HG03066 (cell line): Measurements from ENCODE around the gene VGLL4.

Experiments
- ATAC-seq: cut with Tn5 transposase; IDR thresholded peaks from one replicate; pipeline ENCODE4 v1.9.1; 2021; ENCODE audit warnings: low read depth; ENCODE audit not compliant: unreplicated experiment

VGLL4 gene

DNA sequence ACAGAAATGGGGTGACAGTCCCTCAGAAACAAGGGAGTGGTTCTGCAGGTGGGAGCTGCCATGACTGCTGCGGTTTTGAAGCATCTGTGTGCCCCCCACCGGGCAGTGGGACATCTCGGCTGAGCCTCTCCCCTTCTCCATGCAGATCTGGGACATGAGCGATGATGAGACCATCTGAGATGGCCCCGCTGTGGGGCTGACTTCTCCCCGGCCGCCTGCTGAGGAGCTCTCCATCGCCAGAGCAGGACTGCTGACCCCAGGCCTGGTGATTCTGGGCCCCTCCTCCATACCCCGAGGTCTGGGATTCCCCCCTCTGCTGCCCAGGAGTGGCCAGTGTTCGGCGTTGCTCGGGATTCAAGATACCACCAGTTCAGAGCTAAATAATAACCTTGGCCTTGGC, 89.0 kb downstream of the VGLL4 start:
- no peak for ATAC-seq

DNA sequence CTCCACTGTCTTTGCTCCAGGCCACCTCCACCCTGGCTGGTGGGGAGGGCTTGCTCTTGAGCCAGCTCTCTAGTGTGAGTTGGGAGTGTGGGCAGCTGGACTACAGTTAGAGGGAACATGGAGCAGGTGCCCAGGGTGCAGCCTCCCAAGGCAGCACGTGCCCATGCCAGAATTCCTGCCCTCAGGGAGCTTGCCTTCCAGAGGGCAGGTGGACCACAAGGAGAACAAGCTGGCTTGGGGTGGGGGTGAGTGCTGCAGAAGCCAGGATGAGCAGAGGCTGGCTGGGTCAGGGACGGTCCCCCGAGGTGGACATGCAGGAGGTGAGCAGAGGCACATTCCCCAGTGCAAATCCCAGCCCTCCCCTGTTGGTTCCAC, 89.5 kb downstream of the VGLL4 start:
- no peak for ATAC-seq

DNA sequence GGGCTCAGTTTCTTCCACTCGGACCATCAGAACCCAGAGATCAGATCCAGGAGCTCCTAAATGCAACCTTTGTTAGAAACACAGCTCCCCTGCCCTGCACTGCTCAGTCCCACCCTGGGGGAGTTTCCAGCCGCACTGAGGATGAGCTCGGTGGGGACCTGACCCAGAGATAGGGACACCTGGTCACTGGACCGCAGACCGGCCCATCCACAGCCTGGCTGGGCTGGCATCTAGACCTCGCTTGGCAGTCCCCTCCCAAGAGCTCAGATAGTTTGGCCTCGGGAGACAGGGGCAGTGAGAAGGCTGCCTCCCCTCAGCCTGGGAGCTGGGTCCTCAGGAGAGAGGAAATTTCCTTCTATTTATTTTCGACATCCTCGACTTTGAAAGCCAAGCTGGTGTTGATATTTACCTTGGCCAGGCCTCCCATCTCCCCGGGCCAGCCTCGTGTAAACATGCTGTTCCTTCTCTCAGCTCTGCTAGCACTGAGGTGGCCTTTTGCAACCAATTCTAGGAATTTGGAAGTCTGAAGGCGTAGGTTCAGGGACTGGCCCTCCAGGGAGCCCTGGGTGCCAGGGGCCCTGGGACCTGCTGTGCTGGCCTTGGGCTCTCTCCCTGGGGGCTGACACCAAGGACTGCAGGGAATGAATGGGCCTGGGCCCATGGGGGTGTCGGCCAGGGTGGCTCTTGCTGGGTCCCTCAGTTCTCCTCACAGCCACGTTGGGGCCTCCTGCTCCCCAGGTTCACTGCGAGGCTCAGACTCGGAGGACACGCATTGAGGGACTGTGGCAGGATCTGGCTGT, 90.1 kb downstream of the VGLL4 start:
- ATAC-seq, result no peak

DNA sequence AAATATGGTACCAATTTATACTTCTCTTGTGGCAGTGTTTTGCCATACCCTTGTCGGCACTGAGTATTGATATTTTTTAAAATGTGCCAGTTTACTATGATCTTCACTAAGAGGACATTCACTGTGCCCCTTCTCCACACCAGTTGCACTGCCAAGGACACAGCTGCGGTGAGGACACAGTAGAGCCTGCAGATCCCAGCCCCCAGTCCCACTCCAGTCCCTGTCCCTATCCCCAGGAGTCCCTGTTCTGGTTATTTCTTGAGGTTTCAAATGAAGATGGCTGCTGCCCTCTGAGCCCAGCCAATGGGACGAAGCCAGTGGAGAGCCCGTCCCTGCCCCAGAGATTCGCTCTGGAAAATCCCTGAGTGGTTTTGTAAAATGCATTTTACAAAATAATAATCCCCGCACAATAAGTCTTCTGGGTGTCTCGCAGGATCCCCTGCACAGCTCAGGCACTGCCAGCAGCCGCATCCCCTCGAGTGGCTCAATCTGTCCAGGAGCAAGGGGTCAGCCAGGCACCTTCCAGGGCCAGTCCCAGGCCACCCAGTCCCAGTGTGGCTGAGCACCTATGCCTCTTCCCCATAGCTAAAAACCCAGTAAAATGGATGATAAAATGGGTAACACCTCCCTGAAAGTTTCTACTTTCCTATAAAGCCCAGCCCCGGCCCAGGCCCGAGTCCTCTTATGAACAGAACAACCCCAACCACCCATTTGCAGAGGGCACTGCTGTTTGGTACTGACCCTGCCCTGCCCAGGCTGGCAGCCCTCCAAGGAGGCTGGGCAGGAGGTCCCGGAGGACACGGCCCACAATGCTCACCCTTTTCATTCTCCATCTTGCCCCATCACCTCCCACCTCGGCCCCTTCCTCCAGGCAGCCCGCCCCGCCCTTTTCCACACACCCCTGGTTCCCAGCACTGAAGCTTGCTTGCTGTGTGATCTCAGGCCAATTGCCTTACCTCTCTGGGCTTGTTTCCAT, 91.1 kb downstream of the VGLL4 start:
- no peak for ATAC-seq

DNA sequence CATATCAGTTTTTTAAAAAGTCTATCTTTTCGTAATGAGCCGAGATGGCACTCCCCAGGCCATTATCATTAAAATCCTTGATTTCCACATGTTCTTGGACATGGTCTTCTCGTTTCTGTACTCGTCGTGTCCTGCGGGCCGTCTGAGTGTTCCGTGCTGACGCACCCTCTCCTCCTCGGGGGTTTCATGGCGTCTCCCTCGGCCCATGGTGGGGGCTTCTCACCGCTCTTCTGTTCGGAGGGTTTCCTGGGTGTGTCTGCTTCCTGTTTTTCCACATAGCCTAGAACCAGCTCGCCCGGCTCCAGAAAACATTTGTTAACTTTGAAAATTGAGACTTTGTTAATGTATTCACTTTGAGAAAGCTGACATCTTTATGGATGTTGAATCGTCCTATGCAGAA, 92.7 kb downstream of the VGLL4 start:
- ATAC-seq, result no peak

DNA sequence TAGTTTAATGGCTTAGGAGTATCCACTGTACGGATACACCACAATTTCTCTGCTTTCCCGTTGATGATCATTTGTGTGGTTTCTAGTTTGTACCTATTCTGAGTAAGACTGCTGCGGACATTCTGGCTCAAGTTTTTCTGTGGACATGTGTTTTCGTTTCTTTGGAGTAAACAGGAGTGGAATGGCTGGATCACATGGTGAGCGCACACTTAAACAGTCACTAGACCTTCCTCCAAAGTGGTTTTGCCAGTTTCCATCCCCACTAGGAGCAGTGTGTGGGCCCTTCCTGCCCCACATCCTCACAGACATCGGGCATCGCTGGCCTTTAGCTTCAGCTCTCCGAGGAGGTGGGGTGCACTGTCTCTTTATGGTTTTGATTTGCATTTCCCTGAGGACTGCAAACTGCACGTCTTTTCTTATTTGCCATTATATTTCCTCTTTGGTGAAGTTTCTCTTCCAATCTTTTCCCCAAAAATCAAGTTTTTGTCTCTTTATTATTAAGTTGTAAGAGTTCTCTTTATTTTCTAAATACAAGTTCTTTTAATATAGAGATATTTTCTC, 94.1 kb downstream of the VGLL4 start:
- no peak for ATAC-seq

DNA sequence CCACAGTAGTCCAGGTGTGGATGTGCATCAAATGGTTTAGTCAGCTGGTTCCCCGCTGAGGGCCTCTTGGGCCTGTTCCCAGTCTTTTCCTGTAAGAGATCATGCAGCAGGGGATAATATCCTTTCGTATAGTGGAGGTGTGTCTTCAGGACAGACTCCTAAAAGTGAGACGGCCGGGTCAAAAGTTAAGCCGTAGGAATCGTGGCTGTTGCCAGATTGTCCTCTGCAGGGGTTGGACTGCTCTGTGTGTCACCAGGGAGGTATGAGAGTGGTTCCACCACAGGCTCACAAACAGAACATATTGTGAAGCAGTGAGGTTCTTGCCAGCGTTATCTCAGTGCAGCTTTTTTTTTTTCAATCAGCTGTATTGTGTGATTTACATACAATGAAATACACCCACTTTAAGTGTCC, 95.0 kb downstream of the VGLL4 start:
- no peak for ATAC-seq

DNA sequence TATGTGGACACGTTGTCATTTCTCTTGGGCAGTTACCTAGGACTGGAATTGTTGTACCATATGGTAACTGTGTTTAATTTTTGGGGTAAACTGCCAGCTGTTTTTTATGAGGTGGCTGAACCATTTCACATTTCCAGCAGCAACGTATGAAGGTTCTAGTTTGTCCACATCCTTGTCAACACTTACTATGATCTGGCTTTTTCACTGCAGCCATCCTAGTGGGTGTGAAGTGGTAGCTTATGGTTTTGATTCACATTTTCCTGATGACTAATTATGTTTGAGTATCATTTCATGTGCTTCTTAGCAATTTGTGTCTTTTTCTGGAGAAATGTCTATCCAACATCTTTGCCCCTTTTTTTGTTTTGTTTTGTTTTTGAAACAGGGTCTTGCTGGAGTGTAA, 96.2 kb downstream of the VGLL4 start:
- ATAC-seq, result no peak

DNA sequence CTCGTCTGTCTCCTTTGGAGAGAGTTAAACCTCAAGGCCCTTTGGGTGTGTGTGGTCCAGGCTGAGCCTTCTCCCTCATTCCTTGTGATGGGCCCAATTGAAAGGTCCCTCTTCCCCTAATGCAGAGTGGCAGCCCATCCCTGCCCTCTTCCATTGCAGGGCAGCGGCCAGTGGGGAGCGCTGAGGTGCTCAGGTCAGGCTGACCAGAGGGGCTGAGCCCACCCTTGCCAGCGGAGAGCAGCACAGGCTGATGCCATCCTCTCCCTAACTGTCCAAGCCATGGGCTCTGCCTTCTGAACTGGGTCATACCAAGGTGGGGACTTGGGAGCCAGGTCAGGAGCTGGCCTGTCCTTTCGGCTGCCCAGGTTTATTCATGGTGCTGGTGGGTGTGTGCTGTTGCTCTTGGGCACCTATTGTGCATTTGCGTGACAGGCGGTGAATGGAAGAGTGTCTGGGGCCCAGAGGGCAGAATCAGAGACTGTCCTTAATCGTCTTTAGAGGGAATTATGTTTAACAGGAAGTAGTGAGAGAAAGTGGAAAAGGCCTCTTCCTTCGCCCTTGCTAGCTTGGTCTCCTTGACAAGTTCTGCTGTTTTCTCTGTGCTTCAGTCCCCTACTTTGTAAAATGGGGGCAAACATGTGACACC, 96.9 kb downstream of the VGLL4 start:
- ATAC-seq, result no peak

DNA sequence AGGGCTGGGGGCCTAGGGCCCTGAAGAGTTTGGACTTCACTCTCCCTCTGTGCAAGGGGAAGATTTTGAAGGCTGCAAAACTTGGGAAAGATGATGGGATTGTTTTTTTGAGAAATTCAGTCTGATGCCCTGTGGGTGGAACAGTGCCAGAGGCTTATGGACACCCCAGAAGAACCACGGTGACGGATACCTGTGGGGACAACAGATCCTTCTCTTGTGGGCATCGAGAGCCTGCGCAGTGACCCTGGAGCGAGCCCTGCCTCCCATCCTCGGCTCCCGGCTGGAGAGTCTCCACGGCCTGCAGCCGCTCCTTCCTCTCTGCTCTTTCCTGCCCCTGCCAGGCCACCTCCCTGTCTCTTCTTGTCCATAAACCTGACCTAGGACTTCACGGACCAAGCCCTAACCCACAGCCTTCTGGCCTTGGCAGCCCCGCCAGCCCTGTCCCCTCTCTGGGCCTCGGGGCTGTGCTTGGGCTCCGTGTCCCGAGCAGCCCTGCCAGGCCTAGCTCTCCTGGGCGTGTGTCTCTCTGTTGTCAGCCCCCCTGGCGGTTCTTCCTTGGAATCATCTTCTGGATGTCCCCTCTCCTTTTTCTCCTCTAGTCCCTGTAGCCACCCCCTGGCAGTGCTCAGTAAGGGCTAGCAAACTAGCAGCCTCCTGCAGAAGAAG, 98.4 kb downstream of the VGLL4 start:
- ATAC-seq, result no peak

DNA sequence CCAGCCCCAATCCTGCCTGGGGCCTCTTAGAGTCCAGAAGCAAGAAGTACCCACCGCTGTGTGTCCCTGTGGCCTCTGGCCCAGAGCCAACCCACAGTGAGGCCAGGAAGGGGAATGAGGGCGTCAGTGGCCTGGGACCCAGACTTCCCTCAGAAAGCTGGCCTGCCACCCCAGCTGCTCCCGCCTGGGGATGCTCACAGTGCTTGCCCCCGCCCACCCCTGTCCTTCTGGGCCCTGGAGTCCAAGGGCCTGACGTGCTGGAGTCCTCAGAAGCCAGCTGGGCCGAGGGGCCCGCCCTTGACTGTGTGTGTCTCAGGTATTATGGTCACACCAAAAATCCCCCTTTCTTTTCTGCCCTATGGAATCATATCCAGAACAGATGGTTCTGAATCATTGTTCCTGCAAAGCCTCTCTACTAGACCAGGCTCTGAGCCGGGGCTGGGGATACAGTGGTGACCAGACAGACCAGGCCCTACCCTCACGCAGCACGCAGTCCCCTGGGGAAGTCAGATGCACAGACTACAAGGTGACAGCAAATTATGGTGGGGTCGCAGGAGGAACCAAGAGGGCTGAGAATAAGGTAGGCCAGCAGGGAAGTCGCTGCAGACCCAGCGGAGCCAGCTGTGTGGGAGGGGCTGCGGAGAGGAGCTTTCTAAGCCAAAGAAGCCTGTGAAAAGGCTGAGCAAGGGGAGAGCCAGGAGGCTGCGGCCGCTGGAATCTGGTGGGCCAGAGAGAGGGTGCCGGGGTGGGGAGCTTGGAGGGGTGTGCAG, 99.1 kb downstream of the VGLL4 start:
- ATAC-seq, result no peak

DNA sequence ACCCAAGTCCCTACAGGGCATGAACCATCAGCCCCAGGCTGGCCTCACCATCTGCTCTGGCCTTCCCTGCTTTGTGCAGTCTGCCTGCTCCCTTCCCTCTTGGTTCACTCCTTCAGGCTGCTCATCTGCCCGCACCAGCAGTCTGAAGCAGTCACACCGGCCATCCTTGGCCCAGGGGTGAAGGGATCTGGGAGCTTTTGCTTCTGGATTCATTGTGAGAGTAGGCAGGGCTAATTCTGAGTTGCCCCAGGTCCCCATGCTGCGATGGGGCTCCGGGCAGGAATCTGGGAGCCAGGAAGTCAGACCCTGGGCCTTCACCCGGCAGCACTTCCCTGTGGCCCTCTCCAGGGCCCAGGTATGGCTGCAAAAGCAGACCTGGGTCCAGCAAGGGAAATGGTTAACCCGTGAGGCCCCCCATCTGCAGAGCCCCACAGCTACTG, 99.7 kb downstream of the VGLL4 start:
- no peak for ATAC-seq

DNA sequence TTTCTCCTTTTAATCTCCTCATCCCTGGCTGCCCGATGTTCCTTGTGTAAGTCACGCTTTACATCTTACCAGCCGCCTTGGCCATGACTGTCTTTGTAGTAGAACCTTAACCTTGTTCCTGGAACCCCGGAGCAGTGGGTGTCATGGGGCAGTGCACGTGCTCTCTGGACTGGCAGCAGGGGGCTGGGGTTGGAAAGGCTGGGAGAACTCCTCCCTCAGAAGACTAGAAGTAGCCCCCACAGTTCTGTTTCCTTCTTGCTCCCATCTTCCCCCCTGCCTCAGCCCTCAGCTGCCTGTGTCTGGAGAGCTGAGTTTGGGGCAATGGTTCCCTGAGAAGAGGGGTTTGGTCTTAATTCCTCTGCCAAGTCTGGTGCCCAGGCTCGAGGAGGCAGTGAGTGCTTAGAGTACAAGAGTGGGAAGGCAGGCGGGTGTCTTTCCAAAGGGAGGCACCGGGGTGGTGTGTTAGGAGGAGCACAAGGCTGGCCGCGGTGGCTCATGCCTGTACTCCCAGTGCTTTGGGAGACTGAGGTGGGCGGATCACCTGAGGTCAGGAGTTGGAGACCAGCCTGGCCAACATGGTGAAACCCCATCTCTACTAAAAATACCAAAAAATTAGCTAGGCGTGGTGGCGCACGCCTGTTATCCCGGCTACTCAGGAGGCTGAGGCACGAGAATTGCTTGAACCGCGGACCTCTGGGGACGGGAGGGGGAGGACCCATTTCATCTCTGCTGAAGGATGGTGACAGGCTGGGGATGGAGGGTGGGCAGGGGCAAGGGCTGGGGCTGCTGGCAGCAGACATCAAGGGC, 100.4 kb downstream of the VGLL4 start:
- ATAC-seq, result no peak

DNA sequence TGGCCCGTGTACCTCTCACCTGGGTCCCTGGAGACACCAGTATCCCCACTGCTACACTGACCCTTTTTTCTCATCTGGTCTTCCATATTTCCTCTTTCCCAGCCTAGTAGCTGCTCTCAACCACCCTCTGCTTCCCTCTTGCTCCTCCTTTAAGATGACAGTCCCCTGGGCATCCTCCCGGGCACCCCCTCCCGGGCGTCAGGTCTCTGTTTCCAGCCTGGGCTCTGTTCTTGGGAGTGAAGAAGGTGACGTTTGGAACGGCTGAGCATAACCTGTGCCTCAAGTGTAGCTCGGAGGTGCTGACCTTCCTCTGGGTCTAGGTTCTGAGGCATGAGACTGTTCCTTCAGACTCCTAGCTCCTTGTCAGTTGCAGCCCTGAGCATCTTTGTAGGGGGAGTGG, 101.2 kb downstream of the VGLL4 start:
- ATAC-seq, result no peak

DNA sequence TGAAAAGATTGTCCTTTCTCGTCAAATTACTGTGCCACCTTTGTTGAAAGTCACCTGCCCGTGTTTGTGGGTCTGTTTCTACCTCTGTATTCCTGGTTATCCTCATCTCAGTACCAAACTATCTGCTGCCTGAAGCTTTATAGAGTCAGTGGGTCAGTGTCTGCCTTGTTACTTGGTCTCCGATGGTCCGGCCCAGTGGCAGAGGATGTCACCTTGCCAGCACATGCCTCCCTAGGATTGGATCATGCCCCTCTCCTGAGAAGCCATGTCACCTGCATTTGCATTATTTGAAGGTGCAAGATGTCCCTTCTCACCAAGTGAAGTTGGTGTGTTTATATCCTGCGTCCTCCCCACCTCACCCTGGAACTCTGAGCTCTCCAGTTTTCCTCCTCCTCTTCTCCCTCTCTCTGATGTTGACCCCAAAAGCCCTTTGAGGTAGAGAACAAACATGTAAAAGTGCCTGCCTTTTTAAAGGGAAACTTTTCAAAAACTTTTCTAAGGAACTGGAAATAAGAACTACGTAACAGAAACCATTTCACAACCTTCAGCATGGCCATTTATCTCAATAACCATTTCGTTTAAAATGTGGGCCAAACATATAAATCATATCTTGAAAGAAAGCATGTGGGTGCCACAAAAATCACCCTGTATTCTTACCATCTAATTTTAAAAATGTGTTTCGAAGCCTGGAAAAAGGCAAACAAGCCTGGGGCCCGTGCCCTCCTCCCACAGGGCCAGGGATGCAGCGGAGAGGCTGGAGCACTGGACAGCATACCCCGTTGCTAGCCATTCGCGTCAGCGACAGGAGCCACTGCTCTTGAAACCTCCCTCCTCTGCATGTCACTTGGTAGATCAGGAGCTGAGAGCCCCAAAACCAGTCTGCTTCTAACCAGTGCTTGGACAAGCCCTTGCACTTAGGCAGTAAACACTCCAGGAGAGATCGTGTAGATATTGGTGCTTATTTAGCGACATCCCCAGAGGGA, 102.1 kb downstream of the VGLL4 start:
- no peak for ATAC-seq

DNA sequence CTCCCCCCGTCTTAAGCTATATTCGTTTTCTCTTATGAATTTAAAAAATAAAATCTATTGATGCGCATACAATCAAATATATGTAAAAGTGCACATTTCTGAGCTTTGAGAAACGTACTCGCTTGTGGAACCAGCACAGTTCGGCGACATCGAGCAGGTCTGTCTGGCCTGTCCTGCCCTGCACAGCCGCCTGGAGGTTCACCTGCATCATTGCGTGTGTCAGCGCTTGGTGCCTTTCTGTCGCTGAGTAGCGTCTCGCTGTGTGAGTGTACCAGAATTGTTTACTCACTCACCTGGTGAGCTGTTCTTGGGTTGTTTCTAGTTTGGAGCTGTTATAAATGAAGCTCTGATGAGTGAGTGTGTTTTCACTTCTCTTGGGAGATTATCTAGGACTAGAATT, 104.0 kb downstream of the VGLL4 start:
- no peak for ATAC-seq

DNA sequence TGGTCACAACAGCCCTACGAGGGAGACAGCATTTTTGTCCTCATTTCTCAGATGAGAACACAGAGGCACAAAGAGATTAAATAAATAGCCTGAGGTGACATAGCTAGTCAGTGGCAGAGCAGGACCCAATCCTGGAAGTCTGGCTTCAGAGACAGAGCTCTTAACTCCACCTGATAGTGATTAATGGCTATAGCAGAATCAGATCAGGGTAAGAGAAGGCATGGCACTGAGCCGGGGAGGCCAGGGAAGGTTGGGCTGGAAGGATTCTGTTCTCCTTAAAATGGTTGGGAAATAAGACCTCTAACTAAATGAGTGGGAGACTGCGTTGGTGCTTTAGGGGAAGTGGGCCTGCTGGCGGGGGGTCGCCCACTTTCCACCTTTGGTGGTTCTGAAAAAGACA, 104.5 kb downstream of the VGLL4 start:
- no peak for ATAC-seq

DNA sequence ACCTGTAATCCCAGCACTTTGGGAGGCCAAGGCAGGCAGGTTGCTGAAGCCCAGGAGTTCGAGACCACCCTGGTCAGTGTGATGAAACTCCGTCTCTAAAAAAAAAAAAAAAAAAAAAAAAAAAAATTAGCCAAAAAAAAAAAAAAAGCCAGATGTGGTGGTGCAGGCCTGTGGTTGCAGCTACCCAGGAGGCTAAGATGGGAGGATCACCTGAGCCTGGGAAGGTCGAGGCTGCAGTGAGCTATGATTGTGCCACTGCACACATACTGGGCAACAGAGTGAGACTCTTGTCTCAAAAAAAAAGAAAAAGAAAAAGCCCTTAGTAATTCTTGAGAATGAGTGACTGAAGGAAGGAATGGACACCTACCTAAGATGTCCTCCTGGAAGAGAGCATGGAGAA, 105.1 kb downstream of the VGLL4 start:
- ATAC-seq, result no peak
